Heart right ventricle (tissue), 16 donors: ENCODE measurements around the gene SLC35A5. TPM values are rescaled to one million over a fixed set of nuclear protein-coding genes. Genes with fewer than 3 reads are reported as not detected.

Experiments used
- ATAC-seq, 8 donors: fragments of 200-7000 bp; cut with Tn5 transposase; one replicate each; pipeline ENCODE4 v1.9.1; 2020; ENCODE audit warnings: mild to moderate bottlenecking in 8 of 8, moderate library complexity in 8 of 8, moderate number of reproducible peaks in 1 of 8
- DNase-seq, 2 donors: peaks; one replicate each; pipeline ENCODE4 v3.0.0-alpha.2; 2020
- H3K27ac ChIP-seq, 10 donors: fragments of 200-600 bp; sonication (generic) in 2 of 10; one replicate each; pipeline versions ENCODE4 v1.5.0 to v1.8.0; 2020 to 2022; ENCODE audit warnings: mild to moderate bottlenecking in 3 of 10
- H3K27me3 ChIP-seq, 7 donors: fragments of 200-600 bp; one replicate each; pipeline ENCODE4 v1.8.0; 2021 to 2022; ENCODE audit warnings: mild to moderate bottlenecking in 2 of 7
- H3K36me3 ChIP-seq, 9 donors: fragments of 200-600 bp; sonication (generic) in 1 of 9; one replicate each; pipeline versions ENCODE4 v1.5.0 to v1.8.0; 2020 to 2022; ENCODE audit warnings: mild to moderate bottlenecking in 2 of 9
- H3K4me1 ChIP-seq, 9 donors: fragments of 200-600 bp; sonication (generic) in 1 of 9; one replicate each; pipeline versions ENCODE4 v1.5.0 to v1.8.0; 2020 to 2022; ENCODE audit warnings: mild to moderate bottlenecking in 4 of 9
- H3K4me3 ChIP-seq, 10 donors: fragments of 200-600 bp; sonication (generic) in 2 of 10; one replicate each; pipeline versions ENCODE4 v1.5.0 to v1.8.0; 2020 to 2022; ENCODE audit warnings: mild to moderate bottlenecking in 7 of 10, moderate library complexity in 2 of 10
- H3K9me3 ChIP-seq, 11 donors: fragments of 200-600 bp in 10 of 11; sonication (generic) in 2 of 11; one replicate each; pipeline versions ENCODE4 v1.5.0 to v1.8.0; 2013 to 2022; ENCODE audit warnings: mild to moderate bottlenecking in 2 of 11, control low read depth in 1 of 11, moderate library complexity in 1 of 11
- CTCF ChIP-seq, 9 donors: fragments of 200-600 bp; sonication (generic) in 2 of 9; IDR thresholded peaks; one replicate each; pipeline versions ENCODE4 v1.5.0 to v1.8.0; 2021 to 2022; ENCODE audit warnings: antibody characterized with exemption in 9 of 9, mild to moderate bottlenecking in 5 of 9, moderate library complexity in 1 of 9
- WGBS, 2 donors: extraction: QIAGEN DNeasy Blood & Tissue Kit; methylation state at CpG; one replicate each; pipeline ENCODE4 v1.1.7; 2013; ENCODE audit warnings: inconsistent platforms in 1 of 2; 5-methylcytosine and 5-hydroxymethylcytosine counted together
- intact Hi-C, 10 donors: fragments of 100-400 bp; cut with DNase I; formaldehyde crosslinking; loops; one replicate each; pipeline versions ENCODE4 v1.11.1 to v1.14.2; 2022
- polyA plus RNA-seq, 2 donors: library from polyadenylated mRNA; stranded (reverse); fragments of 200-250 nt; gene quantifications; one replicate each; pipeline ENCODE4 v1.2.3, GENCODE V29; 2013
- total RNA-seq, 10 donors: library from RNA; stranded (reverse); fragmentation: NEBNext Ultra II Directional in 3 of 10; extraction: Animal tissue kit (Norgen Biotek cat#: 25700) in 3 of 10; gene quantifications; one replicate each; pipeline versions ENCODE4 v1.2.1 to v1.2.4, GENCODE V29; 2021 to 2023
- donor health status: Arrhythmogenic right ventricular cardiomyopathy.
- donor health status: ischemic (EF 13 %, LVEDD 7.1; RV severe dilation, severe dysfunction).
- donor health status: healthy with polysubstance abuse.
- donor health status: DM: no; HTN: yes; CAD: no.
- donor health status: DM: no; HTN: no; CAD: no.
- donor health status: ischemic (EF 25% LVEDD 6.9; RV normal size, moderate dysfunction).
- donor health status: ischemic (EF 25% LVEDD 5.7; RV mildly dilated, moderate dysfunction).
- donor health status: healthy.
- donor health status: DM: yes; HTN: yes; CAD: no.
- donor health status: Ischemic cardiomyopathy.
- donor health status: ischemic (EF 35%, LVEDD 5.7; RV mildly dilated, moderate dysfunction).
- donor health status: nonischemic (EF 11% LVEDD 7.7; RV severe dilation, severe dysfunction).
- donor health status: DM: yes; HTN: yes; CAD: no.
- donor health status: PGD.
- donor health status: ischemic (EF 29% LVEDD 5.4; RV normal size, mild dysfunction).
- donor health status: nonischemic (EF 23%, LVEDD 6.1; RV moderate dilation, normal function).

The SLC35A5 gene
- total and polyA plus RNA-seq, 12 donors = 6.1 to 25.7 (median 13.9) TPM

- TF ChIP-seq CTCF (IDR thresholded peaks at IDR 0.05) = no peak
- no peak for ATAC-seq
- intact Hi-C loops = no loop called here
- no peaks in the 10 kb centered on the region for H3K27me3 ChIP-seq
- no peak overlapping the region for H3K27ac ChIP-seq
- H3K9me3 ChIP-seq = no peaks in the 10 kb centered on the region
- peaks cover 0 to 18% (median 5%) of the 10 kb centered on the region in 9 donors for H3K4me1 ChIP-seq
- no peak for DNase-seq
- WGBS, 2 donors = 75 to 83% methylated on average over 5 of the region's 5 CpGs
- H3K4me3 ChIP-seq = no peak overlapping the region
- H3K36me3 ChIP-seq = peaks cover 0 to 27% (median 0%) of the 10 kb centered on the region in 9 donors
Observed at GRCh38 chr3:112623213-112623612, 61.4 kb downstream of the SLC35A5 start.

- Histone ChIP-seq H3K4me1 (peaks cover 0 to 23% (median 10%) of the 10 kb centered on the region in 9 donors), H3K4me3 (no peak overlapping the region), H3K27ac (no peak overlapping the region), H3K36me3 (peaks cover 0 to 22% (median 0%) of the 10 kb centered on the region in 9 donors), H3K9me3 (no peaks in the 10 kb centered on the region), H3K27me3 (no peaks in the 10 kb centered on the region)
- no peak for TF ChIP-seq CTCF (IDR thresholded peaks at IDR 0.05)
- intact Hi-C loops = no loop called here
- ATAC-seq = no peak
- WGBS, 2 donors = 80 to 85% methylated on average over 1 of the region's 1 CpG
- no peak for DNase-seq
Observed at GRCh38 chr3:112623717-112624116, 61.9 kb downstream of the SLC35A5 start.

- peaks cover 0 to 30% (median 0%) of the 10 kb centered on the region in 9 donors for H3K36me3 ChIP-seq
- H3K4me3 ChIP-seq = no peak overlapping the region
- peak overlapping the region in 4 of 10 donors; percentile 7 to 61 (median 36) for H3K27ac ChIP-seq
- no peaks in the 10 kb centered on the region for H3K9me3 ChIP-seq
- H3K4me1 ChIP-seq = peaks cover 0 to 24% (median 10%) of the 10 kb centered on the region in 9 donors
- DNase-seq = peak in 1 of 2 donors; percentile 50
- peak; percentile 34 to 71 (median 49) for ATAC-seq
- TF ChIP-seq CTCF (IDR thresholded peaks at IDR 0.05) = no peak
- WGBS, 2 donors = 64 to 73% methylated on average over 4 of the region's 4 CpGs
- intact Hi-C loops = no loop called here
- H3K27me3 ChIP-seq = no peaks in the 10 kb centered on the region
Observed at GRCh38 chr3:112627419-112627818, 65.6 kb downstream of the SLC35A5 start.

GRCh38 chr3:112627919-112628466 is 66.1 kb downstream of the SLC35A5 start:
- Histone ChIP-seq H3K4me1 (peaks cover 0 to 24% (median 11%) of the 10 kb centered on the region in 9 donors), H3K4me3 (no peak overlapping the region), H3K27ac (peak overlapping the region in 4 of 10 donors; percentile 7 to 61 (median 36)), H3K27me3 (no peaks in the 10 kb centered on the region), H3K36me3 (peaks cover 0 to 30% (median 0%) of the 10 kb centered on the region in 9 donors), H3K9me3 (no peaks in the 10 kb centered on the region)
- intact Hi-C loops = no loop called here
- ATAC-seq (peak in 2 of 8 donors; percentile 25 to 37), DNase-seq (no peak)
- TF ChIP-seq CTCF (IDR thresholded peaks at IDR 0.05) = no peak
- WGBS, 2 donors = 42 to 56% methylated on average over 1 of the region's 1 CpG
